ELF-1 (cell line): Measurements from ENCODE around the gene RGS19.

Experiments used
- DNase-seq: peaks from one replicate; pipeline ENCODE4 v3.0.0-alpha.2; 2016; ENCODE audit warnings: low read depth, low spot score

RGS19 gene

DNA sequence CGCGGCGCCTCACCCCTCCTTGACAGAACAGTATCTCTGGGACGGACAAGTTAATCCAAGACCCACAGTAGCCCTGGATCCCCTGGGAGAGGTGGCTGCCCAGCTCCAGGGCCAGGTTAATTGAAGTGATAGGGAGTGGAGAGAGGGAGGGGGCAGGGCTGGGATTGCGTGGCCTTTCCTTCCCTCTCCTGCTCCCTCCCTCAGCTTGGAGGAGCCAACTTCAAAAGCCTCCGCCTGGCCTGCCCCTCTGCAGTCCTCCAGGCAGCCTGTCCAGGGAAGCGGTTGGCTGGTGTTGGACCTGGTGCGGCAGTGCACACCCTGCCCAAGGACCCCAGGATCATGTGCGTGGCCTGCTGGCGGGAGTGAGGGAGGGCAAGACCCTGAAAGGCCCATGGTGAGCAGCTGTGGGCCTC, 43.4 kb downstream of the RGS19 start, which contains the start of gene C20orf204:
Gene C20orf204 (plus strand): TSS at position 250 of the 413 bp plus-strand sequence. CDS start 142 bp downstream, at position 392.
- peak; percentile 80 for DNase-seq

DNA sequence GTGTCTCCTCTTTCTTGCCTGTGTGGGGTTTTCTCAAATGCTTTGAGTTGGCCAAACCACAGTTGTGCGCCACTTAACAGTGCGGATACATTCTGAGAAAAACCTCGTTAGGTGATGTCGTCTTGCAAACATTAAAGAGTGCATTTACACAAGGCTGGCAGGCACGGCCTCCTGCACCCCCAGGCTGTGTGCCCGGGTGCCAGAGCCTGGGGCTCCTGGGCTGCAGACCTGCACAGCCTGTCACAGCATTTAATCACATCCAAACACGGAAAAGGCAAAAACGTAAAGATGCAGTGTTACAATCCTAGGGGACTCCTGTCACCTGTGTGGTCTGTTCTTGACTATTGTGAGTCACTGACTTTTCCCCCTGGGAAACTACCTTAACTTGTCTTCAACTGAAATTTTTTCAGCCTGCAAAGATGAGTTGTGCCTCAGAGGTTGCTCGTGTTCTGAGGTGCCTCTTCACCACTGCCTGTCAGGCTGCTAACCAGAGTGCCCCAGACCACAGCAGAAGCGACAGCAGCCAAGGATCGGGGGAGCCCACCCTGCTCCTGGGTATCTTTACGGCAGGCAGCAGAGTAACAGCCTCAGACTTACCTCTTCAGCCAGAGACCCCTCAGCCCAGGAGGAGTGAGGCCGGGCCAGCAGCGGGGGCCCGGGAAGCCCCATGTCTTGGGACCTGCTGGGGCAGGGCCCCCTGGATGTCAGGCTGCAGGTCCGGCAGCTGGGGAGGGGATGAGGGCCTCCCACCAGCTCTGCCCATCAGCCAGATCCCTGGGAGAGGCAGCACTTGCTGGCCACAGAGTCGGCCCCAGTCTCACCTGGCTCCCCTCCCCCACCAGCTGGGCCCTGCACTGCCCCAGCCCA, 44.0 kb downstream of the RGS19 start:
- no peak for DNase-seq

DNA sequence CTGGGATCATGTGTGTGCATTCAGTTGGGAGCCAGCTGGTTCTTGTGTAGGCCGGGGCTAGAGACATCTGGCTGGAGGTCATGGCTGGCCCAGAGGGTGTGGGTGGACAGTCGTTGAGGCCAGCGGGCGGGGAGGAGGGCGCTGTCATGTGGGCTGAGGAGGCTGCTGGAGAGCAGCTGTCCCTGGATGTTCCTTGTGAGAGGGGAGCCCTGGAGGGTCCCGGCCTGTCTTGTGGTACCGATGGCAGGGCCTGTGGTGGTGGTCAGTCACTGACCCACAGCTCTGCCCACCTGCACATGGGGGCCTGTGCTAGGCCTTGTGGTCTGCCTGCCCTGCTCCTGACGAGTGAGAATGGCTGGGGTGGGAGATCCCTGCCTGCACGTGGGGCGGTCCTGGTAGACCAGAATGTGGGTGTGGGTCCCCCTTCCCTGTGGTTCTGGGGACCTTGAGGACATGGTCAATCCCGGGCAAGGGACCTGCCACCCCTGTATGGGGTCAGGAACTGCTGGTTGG, 45.3 kb downstream of the RGS19 start:
- no peak for DNase-seq

DNA sequence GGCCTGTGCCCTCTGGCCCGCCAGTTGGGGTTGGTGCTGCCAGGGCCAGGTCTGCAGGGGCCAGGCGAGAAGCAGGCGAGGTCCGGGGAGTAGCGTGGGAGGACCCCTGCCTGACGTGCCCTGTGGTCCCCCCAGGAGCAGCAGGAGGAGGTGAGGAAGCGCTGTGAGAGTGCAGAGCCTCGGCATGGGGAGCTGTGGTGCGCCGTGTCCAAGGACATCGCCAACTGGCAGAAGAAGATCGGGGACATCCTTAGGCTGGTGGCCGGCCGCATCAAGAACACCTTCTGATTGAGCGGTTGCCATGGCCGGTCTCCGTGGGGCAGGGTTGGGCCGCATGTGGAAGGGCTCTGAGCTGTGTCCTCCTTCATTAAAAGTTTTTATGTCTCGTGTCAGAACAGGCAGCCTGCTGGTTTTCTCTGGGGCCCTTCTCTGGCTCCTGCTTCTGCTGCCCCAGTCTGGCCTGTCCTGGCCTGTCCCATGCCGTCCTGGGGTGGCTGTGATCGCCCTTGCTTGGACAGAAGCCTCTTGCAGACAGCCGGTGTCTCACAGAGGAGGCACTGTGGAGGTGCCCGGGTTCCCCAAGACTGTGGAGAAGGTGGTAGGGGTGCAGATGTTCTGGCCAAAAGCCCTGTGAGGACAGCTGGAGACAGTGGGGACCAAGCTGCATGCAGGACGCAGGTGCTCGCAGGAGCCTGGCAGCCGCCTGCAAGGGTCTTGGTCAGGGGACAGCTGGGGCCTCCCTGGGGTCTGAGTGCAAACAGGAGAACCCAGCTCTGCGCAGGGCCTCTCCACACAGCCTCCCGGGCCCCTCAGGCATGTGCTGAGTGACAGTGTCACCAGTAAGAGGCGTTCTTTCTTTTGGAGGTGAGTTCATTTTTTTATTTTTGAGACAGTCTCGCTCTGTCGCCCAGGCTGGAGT, 46.4 kb downstream of the RGS19 start:
- DNase-seq: no peak

DNA sequence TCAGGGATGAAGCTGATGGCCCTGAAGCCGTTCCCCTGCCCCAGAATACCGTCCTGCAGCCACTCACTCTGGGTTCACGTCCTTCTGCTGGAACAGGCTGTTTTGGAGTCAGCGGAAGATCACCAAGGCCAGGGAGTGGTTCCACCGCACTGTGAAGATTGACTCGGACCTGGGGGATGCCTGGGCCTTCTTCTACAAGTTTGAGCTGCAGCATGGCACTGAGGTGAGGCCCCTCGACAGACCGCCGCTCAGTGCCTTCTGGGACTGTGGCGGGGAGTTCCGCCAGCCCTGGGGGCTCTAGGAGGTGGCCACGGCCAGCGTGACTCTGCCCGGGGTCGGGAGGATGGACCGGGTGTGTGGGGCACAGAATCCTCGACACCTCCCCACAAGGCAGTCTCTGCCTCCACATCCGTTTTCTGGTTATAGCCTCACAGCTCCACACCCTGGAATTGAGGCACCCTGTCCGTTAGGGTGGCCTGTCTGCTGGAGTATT, 47.5 kb downstream of the RGS19 start:
- no peak for DNase-seq

DNA sequence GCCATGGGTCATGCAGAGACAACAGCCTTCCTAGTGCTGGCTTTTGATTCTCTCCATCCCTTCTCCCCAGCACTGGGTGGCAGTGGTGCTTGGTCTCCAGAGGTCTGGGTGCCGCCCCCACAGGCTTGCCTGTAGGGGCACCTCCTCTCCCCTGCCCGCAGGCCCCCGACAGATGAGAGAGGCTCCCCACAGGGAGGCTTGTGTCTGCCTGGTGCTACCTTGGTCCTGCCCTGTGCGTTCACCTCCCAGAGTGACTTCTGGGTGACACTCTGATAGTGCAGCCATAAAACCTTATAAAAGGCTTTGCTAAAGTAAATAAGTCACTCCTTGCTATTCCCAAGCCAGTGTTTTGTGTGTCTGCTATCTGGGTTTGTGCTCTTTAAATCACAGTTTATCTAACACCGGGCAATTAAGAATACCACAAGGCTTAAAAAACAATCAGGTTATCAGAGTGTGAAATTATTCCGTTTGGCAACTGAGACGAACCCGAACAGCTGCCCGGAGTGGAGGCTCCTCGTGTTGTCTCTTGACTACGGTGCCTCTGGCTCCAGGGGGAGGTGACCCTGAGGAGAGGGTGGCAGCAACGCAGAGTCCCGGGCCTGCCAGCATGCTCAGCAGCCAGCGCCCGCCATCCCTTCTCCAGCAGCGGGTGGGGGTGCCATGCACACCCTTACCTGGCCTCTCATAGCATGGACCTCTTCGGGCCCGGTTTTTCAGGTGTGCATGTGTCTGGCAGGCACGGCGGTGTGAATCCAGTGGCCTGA, 48.8 kb downstream of the RGS19 start:
- no peak for DNase-seq

DNA sequence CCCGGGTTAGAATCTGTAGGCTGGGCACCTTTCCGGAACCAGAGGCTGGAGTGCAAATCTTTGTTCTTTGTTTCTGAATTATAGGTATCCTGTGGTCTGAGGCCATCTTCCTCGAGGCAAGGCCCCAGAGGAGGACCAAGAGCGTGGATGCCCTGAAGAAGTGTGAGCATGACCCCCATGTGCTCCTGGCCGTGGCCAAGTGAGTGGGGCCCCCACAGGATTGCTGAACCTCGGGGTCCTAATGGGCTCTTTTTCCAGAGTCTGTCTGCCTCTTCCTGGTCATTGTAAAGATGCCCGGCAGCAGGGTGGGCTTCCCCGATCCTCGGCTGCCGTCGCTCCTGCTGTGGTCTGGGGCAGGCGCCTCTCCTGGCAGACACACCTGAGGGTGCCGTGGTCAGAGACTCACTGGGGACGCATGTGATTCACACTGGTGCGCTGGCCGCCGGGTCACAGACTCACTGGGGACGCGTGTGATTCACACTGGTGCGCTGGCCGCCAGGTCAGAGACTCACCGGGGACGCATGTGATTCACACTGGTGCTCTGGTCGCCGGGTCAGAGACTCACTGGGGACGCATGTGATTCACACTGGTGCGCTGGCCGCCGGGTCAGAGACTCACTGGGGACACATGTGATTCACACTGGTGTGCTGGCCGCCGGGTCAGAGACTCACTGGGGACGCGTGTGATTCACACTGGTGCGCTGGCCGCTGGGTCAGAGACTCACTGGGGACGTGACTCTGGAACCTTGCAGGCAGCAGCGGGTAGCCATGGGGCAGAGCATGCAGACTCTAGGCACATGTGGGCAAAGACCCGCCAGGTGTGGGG, 49.8 kb downstream of the RGS19 start:
- DNase-seq: no peak

DNA sequence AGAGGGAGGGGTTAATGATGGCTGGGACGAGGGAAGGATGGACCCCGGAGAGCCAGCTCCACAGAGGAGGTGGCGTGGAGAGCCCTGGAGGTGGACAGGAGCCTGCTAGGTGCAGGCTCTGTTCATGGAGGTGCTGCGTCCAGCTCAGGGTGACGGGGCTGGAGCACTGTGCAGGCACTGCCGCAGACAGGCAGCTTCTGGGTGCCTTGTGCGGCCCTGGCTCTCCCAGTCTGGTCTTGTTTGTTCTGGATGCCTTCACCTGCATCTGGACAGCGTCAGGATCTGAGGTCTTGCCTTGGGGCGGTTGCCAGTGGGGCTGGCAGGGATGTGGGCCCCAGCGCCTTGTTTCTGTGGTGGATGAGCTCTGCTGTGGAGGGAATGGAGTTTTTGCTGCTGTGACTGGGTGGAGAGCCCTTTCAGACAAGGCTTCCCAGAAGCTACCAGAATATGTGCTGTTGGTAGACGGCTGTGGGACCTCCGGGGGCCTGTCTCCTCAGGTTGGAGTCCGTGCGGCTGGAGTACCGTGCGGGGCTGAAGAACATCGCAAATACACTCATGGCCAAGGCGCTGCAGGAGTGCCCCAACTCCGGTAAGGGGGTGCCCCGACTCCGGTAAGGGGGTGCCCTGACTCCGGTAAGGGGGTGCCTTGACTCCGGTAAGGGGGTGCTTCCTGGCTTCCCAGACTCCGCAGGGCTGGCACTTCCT, 51.2 kb downstream of the RGS19 start:
- DNase-seq: peak; percentile 53

DNA sequence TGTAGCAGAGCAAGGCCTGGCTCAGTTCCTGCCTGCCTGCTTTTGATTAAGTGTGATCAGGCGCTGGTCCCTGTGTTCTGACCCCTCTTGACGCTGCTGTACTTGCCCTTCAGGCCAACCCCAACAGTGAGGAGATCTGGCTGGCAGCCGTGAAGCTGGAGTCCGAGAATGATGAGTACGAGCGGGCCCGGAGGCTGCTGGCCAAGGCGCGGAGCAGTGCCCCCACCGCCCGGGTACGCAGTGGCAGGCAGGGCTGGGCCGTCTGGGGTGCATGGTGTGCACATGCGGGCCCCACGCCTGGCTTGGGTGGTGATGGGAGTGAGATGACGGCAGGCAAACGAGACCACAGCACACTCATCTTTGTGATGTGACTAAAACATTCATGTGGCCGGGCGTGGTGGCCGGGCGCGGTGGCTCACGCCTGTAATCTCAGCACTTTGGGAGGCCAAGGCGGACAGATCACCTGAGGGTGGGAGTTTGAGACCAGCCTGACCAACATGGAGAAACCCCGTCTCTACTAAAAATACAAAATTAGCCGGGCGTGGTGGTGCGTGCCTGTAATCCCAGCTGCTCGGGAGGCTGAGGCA, 53.4 kb downstream of the RGS19 start:
- DNase-seq: no peak

DNA sequence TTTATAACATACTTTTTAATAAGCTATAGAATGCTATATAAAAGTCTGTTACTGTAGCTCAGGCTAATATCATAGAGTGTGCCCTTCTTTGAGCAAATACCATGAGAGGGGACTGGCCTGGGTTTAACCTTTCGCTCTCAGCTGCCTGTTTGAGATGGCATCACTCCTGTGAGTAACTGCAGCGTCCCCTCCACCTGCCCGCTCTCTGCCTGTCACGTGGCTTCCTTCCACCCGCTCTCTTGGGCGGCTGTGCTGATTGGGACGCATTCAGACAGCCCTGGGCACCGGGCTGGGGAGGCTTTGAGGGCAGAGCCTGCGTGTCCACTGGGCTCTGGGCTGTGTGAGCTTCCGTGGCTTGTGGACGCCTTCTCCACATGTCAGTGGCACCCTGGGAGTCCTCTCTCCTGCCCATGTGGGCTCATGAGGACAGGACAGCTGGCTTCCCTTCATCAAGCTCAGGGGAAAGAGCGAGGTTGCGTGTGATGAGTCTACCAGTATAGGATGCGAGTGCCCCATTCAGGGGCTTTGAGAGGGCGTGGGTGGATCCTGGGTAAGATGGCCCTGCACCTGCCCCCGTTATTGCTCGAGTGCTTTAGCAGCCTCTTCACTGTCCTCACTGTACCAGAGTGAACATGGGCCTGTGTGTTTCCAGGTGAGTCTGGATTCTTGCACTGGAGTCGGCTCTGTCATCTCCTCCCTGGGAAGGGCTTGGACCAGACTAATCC, 54.1 kb downstream of the RGS19 start:
- no peak for DNase-seq

DNA sequence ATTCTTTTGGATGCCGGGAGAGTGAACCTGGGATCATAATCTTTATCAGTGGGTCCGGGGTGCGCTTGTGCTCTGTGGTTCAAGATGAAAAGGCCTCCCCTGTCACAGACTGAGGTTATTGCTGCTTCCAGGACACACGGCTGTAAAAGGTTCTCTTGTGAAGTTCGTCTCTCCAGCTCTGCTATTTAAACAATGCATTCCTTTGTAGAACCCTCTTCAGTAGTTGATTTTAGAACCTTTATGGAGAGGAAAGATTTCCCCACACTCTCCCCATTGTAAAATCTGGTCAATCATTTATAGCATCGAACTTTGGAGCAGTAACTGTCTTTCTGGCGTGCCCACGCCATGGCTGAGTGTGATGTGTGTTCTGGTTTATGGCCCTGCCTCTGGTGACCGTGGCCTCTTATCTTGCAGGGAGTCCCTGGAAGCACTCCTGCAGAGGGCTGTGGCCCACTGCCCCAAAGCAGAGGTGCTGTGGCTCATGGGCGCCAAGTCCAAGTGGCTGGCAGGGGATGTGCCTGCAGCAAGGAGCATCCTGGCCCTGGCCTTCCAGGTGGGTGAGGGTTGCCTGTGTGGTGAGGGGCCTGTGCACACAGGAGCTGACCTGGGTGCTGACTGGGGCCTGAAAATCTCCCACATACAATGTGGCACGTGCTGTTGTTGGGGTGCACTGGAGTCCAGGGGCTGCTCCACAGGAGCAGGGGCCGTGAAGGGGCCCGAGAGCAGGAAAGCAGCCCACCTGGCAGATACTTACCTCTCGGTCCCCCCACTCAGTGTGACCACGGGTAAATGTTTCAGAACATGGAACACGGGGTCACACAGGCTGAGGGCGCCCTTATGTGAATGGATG, 55.0 kb downstream of the RGS19 start:
- DNase-seq: no peak

DNA sequence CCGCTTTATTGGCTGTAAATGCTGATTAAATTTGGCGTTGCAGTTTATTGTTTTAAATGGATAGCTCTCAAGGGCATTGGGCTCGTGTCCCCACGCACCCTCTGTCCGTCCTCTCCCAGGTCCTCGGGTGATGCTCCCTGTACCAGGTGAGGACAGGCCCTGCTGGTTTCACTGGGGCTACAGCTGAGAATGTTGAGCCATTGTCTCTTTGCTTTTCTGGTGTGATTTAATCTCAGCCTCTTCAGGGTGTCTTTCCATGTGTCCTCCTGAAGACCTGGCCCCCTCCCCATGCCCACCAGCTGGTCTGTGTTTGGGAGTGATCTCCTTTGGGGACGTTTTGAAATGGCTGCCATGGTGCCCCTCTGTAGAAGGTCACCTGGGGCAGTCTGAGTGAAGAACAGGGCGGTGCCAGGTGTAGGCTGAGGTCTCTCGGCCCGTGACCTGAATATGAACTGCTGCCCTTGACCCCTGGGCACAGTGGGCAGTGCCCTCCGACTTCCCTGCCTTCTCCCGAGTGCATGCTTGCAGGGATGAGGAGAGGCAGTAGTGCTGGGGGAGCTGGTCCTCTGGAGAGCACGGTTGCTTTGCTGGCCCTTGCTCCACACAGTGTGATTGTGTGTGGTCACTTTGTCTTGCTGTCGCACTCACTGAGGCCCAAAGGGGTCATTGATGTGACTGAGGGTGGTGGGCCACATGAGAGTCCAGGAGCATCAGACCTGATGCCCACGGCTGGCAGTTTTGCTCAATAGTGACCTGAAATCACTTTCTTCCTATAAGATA, 55.8 kb downstream of the RGS19 start:
- DNase-seq: no peak
